HEK293T (cell line): ENCODE measurements around the gene NPAT.

ENCODE experiments used
- CTCF ChIA-PET: fragments of 350-600 bp; formaldehyde crosslinking; extraction: SDS; loops from one replicate; lab custom pipeline; 2021; ENCODE audit warnings: antibody characterized with exemption, inconsistent platforms; lab: Yijun Ruan, JAX
- POLR2A ChIA-PET: fragments of 350-600 bp; formaldehyde crosslinking; extraction: SDS; loops from one replicate; lab custom pipeline; 2020; ENCODE audit warnings: antibody characterized with exemption, inconsistent platforms; lab: Yijun Ruan, JAX
- DNase-seq: peaks from one replicate; pipeline ENCODE4 v3.0.0; 2012; ENCODE audit warnings: mixed read lengths; ENCODE audit errors: extremely low spot score
- ARNT ChIP-seq: fragments of 450-650 bp; IDR thresholded peaks from 2 replicates; pipeline ENCODE4 v1.6.1; 2017; ENCODE audit warnings: mild to moderate bottlenecking
- BHLHE40 ChIP-seq: fragments of 450-650 bp; IDR thresholded peaks from 2 replicates; pipeline ENCODE4 v1.6.1; 2016; ENCODE audit warnings: mild to moderate bottlenecking, moderate library complexity, borderline replicate concordance
- CTBP1 ChIP-seq: fragments of 450-650 bp; IDR thresholded peaks from 2 replicates; pipeline ENCODE4 v1.6.1; 2016; ENCODE audit warnings: borderline replicate concordance
- ELF4 ChIP-seq: fragments of 450-650 bp; IDR thresholded peaks from 2 replicates; pipeline ENCODE4 v1.6.1; 2017; ENCODE audit warnings: antibody characterized with exemption
- FOXA1 ChIP-seq: fragments of 450-650 bp; IDR thresholded peaks from 2 replicates; pipeline ENCODE4 v1.6.1; 2016; ENCODE audit warnings: mild to moderate bottlenecking
- FOXK2 ChIP-seq: fragments of 450-650 bp; IDR thresholded peaks from 2 replicates; pipeline ENCODE4 v1.6.1; 2016; ENCODE audit warnings: mild to moderate bottlenecking
- FOXM1 ChIP-seq: fragments of 450-650 bp; IDR thresholded peaks from 2 replicates; pipeline ENCODE4 v1.6.1; 2017; ENCODE audit warnings: mild to moderate bottlenecking, borderline replicate concordance
- HDGF ChIP-seq: fragments of 450-650 bp; IDR thresholded peaks from 2 replicates; pipeline ENCODE4 v1.6.1; 2017; ENCODE audit warnings: antibody characterized with exemption, borderline replicate concordance
- L3MBTL2 ChIP-seq: fragments of 450-650 bp; conservative IDR thresholded peaks from 2 replicates; pipeline ENCODE4 v1.6.1; 2016; ENCODE audit warnings: mild to moderate bottlenecking
- LEF1 ChIP-seq: fragments of 450-650 bp; IDR thresholded peaks from 2 replicates; pipeline ENCODE4 v1.6.1; 2017; ENCODE audit warnings: mild to moderate bottlenecking, borderline replicate concordance
- NFRKB ChIP-seq: fragments of 450-650 bp; IDR thresholded peaks from 2 replicates; pipeline ENCODE4 v1.6.1; 2016; ENCODE audit warnings: mild to moderate bottlenecking, moderate library complexity
- PKNOX1 ChIP-seq: fragments of 450-650 bp; IDR thresholded peaks from 2 replicates; pipeline ENCODE4 v1.6.1; 2016
- SP1 ChIP-seq: fragments of 450-650 bp; IDR thresholded peaks from 2 replicates; pipeline ENCODE4 v1.6.1; 2017
- SUZ12 ChIP-seq: fragments of 450-650 bp; IDR thresholded peaks from 2 replicates; pipeline ENCODE4 v1.6.1; 2016; ENCODE audit warnings: mild to moderate bottlenecking
- TARDBP ChIP-seq: fragments of 450-650 bp; IDR thresholded peaks from 2 replicates; pipeline ENCODE4 v1.6.1; 2016
- ZNF384 ChIP-seq: fragments of 450-650 bp; IDR thresholded peaks from 2 replicates; pipeline ENCODE4 v1.6.1; 2016

NPAT gene

GRCh38 chr11:108206969-108207682 lies 15.3 kb downstream of the NPAT start:
- ChIA-PET POLR2A (no interaction called here), CTCF (no interaction called here)
- TF ChIP-seq SP1 (no peak), HDGF (no peak), PKNOX1 (no peak), FOXM1 (no peak), NFRKB (no peak), ZNF384 (no peak)
- DNase-seq, result no peak

DNA sequence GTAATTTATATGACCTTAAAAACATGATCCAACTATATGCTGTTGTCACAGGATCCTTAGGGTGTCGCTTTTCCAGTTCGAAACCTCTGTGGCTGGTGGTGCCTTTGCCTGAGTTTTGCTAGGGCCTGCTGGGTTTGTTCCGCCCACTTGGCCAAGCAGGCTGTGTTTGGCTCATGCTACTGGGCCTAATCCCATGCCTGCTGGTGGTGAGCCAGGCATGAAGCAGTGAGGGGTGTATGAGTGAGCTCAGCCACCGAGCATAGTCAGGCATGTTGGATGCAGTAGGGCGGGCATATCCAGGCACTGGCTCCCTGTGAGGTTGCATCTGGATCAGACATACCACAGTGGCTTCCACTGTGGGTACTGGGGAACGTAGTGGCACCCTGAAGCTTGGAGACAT lies 16.3 kb downstream of the NPAT start:
- POLR2A ChIA-PET, result no interaction called here
- DNase-seq, result no peak
- TF ChIP-seq LEF1 (no peak), PKNOX1 (no peak), FOXM1 (no peak)
- CTCF ChIA-PET, result no interaction called here

- DNase-seq, result no peak
- TF ChIP-seq PKNOX1, result no peak
- no peak for TF ChIP-seq ELF4
- TF ChIP-seq CTBP1, result no peak
- no peak for TF ChIP-seq TARDBP
- no peak for TF ChIP-seq ZNF384
- TF ChIP-seq BHLHE40, result no peak
- TF ChIP-seq FOXM1, result no peak
- POLR2A ChIA-PET, result no interaction called here
- CTCF ChIA-PET, result no interaction called here
These were observed 17.4 kb downstream of the NPAT start for GRCh38 chr11:108204929-108205499.

DNA sequence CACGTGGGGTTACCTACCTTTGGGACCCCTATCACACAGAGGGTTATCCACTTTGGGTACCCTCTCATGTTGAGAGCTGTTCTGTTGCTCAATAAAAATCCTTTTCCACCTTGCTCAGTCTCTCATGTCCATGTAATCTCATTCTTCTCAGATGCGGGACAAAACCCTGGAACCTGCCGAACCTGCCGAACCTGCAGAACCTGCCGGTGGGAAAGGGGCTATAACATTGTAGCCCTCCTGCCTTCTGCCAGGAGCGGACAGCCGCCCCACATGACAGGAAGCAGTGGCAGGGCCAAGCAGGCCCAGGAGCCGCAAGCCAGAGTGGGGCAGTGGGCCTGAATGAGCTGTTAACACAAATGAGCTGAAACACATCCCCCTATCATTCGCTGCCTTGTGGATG lies 18.1 kb downstream of the NPAT start:
- CTCF ChIA-PET, result no interaction called here
- DNase-seq, result no peak
- POLR2A ChIA-PET, result no interaction called here
- no peak for TF ChIP-seq TARDBP
- no peak for TF ChIP-seq HDGF
- TF ChIP-seq ARNT, result no peak
- no peak for TF ChIP-seq L3MBTL2
- TF ChIP-seq SUZ12, result no peak
- no peak for TF ChIP-seq ZNF384
- TF ChIP-seq FOXM1, result no peak
- no peak for TF ChIP-seq NFRKB
- TF ChIP-seq PKNOX1, result no peak
- no peak for TF ChIP-seq LEF1
- no peak for TF ChIP-seq BHLHE40
- TF ChIP-seq CTBP1, result no peak
- no peak for TF ChIP-seq ELF4
- TF ChIP-seq SP1, result no peak

DNA sequence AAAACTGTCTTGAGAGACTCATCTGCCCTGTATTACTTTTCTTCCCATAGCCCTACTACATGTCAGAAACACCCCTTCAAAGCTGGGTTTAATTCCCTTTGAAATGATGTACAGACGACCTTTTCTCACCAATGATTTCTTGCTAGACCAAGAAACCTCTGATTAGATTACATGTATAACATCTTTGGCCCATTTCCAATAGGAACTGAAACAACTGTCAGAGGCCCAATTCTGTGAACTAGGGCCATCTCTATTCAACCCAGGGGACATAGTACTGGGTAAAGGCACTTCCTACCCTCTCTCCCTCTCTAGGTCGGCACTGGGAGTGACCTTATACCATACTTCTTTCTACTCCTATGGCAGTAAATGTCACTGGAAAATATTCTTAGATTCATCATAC lies 19.4 kb downstream of the NPAT start:
- no peak for TF ChIP-seq FOXK2
- no peak for TF ChIP-seq ZNF384
- no peak for TF ChIP-seq SP1
- no peak for TF ChIP-seq NFRKB
- no peak for TF ChIP-seq FOXA1
- TF ChIP-seq CTBP1, result no peak
- no peak for TF ChIP-seq TARDBP
- no peak for TF ChIP-seq LEF1
- no peak for TF ChIP-seq HDGF
- TF ChIP-seq L3MBTL2, result no peak
- no peak for TF ChIP-seq SUZ12
- no peak for TF ChIP-seq ARNT
- TF ChIP-seq ELF4, result no peak
- POLR2A ChIA-PET, result no interaction called here
- CTCF ChIA-PET, result no interaction called here
- no peak for DNase-seq

DNA sequence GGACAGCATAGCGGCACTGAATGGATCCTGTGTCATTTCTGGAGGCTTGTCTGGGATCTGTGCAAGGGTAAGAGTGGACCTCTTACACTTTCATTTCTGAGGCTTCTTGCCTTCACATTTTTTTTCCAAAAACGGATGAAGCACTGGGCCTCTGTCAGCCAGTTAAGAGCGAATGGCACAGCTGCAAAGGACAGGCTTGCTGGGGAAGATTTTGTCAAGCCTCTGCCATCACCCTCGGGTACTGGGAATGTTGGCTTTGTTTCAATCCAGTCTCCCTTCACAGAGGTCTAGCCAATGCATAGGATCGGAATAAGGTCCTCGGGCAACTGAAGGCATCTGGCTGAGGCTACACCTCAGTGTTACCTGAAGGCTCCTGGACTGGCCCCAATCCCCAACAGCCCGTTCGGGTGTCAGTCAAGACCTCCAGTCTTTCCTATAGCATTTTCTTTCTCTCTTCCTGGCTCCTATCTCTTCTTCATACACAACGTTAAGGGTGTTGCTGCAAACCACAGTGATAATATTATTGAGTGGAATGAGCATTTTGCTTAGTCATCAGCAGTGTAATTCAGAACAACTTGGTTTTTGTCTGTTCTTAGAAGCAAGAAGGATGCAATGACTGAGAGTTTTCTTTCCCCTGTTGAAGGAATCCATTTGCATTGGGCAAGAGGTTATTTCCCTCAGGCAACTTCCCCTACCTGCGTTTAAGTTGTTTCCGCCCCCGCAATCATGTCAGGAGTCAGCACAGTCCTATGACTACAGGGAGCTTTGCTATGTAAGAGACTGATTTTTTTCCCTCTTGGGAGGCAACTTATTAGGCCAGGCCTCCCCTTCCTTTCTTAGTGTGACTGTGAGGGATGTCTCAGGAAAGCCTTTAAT lies 22.8 kb downstream of the NPAT start:
- TF ChIP-seq FOXM1 (no peak), SP1 (no peak)
- CTCF ChIA-PET, result no interaction called here
- no peak for DNase-seq
- POLR2A ChIA-PET, result no interaction called here
